SK-N-SH (cell line): Measurements from ENCODE around the gene LRRIQ1.

ENCODE experiments used
- MXI1 ChIP-seq: IDR thresholded peaks from 2 replicates; pipeline ENCODE4 v1.6.1; 2012; ENCODE audit warnings: mild to moderate bottlenecking, low read depth, low read length, improper control_type of control experiment
- TCF12 ChIP-seq: IDR thresholded peaks from 2 replicates; pipeline ENCODE4 v1.4.0; 2012
- TF ChIP-seq, protein P1 (sequence below): IDR thresholded peaks from 2 replicates; pipeline ENCODE4 v1.4.0; 2012; ENCODE audit warnings: low read depth
- TF ChIP-seq, protein P2 (sequence below): fragments of 200-600 bp; sonication (generic); IDR thresholded peaks from 2 replicates; pipeline ENCODE4 v1.6.1; 2017; ENCODE audit warnings: antibody characterized with exemption, mild to moderate bottlenecking, moderate library complexity

DNA sequence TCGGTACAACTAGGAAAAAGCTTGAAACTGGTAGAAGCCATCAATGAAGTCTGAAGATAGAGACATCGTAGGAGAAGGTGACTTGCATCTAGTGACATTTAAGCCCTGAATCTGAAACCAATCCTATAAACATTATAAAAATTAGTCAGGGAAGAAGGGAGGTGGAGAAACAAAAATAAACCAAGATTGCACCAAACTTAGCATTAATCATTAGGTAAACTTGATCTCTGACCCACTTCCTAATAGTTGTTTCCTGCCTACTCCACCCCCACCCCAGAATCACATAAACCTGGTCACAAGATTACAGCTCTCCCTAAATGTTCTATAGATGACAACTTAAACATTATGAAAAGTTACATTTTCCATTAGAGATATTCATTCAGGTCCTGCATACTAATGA lies 40.5 kb upstream of the LRRIQ1 start:
- TF ChIP-seq, protein P1, sequence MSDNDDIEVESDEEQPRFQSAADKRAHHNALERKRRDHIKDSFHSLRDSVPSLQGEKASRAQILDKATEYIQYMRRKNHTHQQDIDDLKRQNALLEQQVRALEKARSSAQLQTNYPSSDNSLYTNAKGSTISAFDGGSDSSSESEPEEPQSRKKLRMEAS = no peak
- TF ChIP-seq, protein P2, sequence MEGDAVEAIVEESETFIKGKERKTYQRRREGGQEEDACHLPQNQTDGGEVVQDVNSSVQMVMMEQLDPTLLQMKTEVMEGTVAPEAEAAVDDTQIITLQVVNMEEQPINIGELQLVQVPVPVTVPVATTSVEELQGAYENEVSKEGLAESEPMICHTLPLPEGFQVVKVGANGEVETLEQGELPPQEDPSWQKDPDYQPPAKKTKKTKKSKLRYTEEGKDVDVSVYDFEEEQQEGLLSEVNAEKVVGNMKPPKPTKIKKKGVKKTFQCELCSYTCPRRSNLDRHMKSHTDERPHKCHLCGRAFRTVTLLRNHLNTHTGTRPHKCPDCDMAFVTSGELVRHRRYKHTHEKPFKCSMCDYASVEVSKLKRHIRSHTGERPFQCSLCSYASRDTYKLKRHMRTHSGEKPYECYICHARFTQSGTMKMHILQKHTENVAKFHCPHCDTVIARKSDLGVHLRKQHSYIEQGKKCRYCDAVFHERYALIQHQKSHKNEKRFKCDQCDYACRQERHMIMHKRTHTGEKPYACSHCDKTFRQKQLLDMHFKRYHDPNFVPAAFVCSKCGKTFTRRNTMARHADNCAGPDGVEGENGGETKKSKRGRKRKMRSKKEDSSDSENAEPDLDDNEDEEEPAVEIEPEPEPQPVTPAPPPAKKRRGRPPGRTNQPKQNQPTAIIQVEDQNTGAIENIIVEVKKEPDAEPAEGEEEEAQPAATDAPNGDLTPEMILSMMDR = no peak
- TF ChIP-seq TCF12 (no peak), MXI1 (no peak)
